GM12878 (cell line): ENCODE results near the gene MOB2. TPM values are rescaled to one million over a fixed set of nuclear protein-coding genes. Genes with fewer than 3 reads are reported as not detected.
"Not testable (repeated sequence)": the region's sequence is repeated elsewhere in the genome, so short reads cannot be mapped to it uniquely, and the experiment has no call there.

Experiments used
- ATAC-seq: fragments of 200-7000 bp; cut with Tn5 transposase; 3 replicates; pipeline ENCODE4 v1.9.1; 2020; ENCODE audit warnings: mild to moderate bottlenecking, moderate library complexity
- BruUV-seq: library from RNA; stranded (reverse); fragments of 400-500 nt; replicated peaks from 2 replicates; lab custom pipeline; 2021; lab: Mats Ljungman, UMichigan
- CTCF ChIA-PET: fragments of 300-600 bp; sonication (Branson Sonifier 250); formaldehyde crosslinking; extraction: SDS; loops from one replicate; lab custom pipeline; 2021; ENCODE audit warnings: inconsistent platforms; lab: Yijun Ruan, JAX
- POLR2A ChIA-PET: fragments of 350-600 bp; formaldehyde crosslinking; extraction: SDS; loops from one replicate; lab custom pipeline; 2021; ENCODE audit warnings: inconsistent platforms; lab: Charles Lee
- RAD21 ChIA-PET: fragments of 300-600 bp; sonication (Branson Sonifier 250); formaldehyde crosslinking; loops from one replicate; lab custom pipeline; 2023; ENCODE audit warnings: antibody characterized with exemption; ENCODE audit not compliant: unreplicated experiment; lab: Charles Lee
- SMC1A ChIA-PET: fragments of 300-600 bp; sonication (Branson Sonifier 250); formaldehyde crosslinking; loops from one replicate; lab custom pipeline; 2023; ENCODE audit not compliant: unreplicated experiment, uncharacterized antibody; lab: Charles Lee
- DNase-seq: peaks from one replicate; pipeline ENCODE4 v3.0.0-alpha.2; 2011; ENCODE audit warnings: low read depth, low spot score
- FAIRE-seq: peaks from 3 replicates; lab custom pipeline; 2011; peaks lifted over from hg19 to GRCh38; lab: Jason Lieb, UNC
- H2AFZ ChIP-seq: 2 replicates; pipeline ENCODE4 v1.6.0; 2011; ENCODE audit warnings: low read depth, low read length, control low read depth; ENCODE audit not compliant: control insufficient read depth
- H3K27ac ChIP-seq: 2 replicates; pipeline ENCODE4 v1.5.1; 2011; ENCODE audit warnings: control low read depth; ENCODE audit not compliant: control insufficient read depth, insufficient read depth
- H3K27me3 ChIP-seq, 2 experiments: replicated peaks in 1 of 2; 2 replicates each; pipeline versions ENCODE4 v1.6.0 to v1.6.1; 2011; ENCODE audit warnings: low read length in 1 of 2; ENCODE audit not compliant: control insufficient read depth in 2 of 2, insufficient read depth in 2 of 2
- H3K36me3 ChIP-seq, 2 experiments: 2 replicates each; pipeline ENCODE4 v1.5.1; 2011; ENCODE audit warnings: low read length in 1 of 2; ENCODE audit not compliant: control insufficient read depth in 2 of 2, insufficient read depth in 2 of 2
- H3K4me1 ChIP-seq: 2 replicates; pipeline ENCODE4 v1.6.1; 2011; ENCODE audit warnings: mild to moderate bottlenecking, low read length, moderate library complexity, mixed read lengths; ENCODE audit not compliant: control insufficient read depth, insufficient read depth
- H3K4me2 ChIP-seq: 2 replicates; pipeline ENCODE4 v1.6.0; 2011; ENCODE audit warnings: control low read depth; ENCODE audit not compliant: control insufficient read depth, insufficient read depth
- H3K4me3 ChIP-seq: fragments of 200-600 bp; sonication (generic); 2 replicates; pipeline ENCODE4 v1.5.1; 2016
- H3K79me2 ChIP-seq: 2 replicates; pipeline ENCODE4 v1.6.0; 2011; ENCODE audit warnings: low read length; ENCODE audit not compliant: control insufficient read depth, insufficient read depth
- H3K9ac ChIP-seq: 2 replicates; pipeline ENCODE4 v1.8.0; 2011; ENCODE audit warnings: low read length, control low read depth, mixed read lengths; ENCODE audit not compliant: control insufficient read depth, insufficient read depth
- H3K9me3 ChIP-seq: replicated peaks from 3 replicates; pipeline ENCODE4 v1.5.1; 2011; ENCODE audit warnings: mild to moderate bottlenecking, low read length; ENCODE audit not compliant: control insufficient read depth, insufficient read depth
- H4K20me1 ChIP-seq: 2 replicates; pipeline ENCODE4 v1.6.0; 2011; ENCODE audit not compliant: control insufficient read depth, insufficient read depth
- ASH2L ChIP-seq: fragments of 300-600, 200-600 bp; sonication (generic); IDR thresholded peaks from 2 replicates; pipeline ENCODE4 v1.6.1; 2017; ENCODE audit warnings: low read depth, mild to moderate bottlenecking, borderline replicate concordance
- FOXK2 ChIP-seq: fragments of 450-650 bp; IDR thresholded peaks from 2 replicates; pipeline ENCODE4 v1.6.1; 2017; ENCODE audit warnings: mild to moderate bottlenecking, moderate library complexity
- SIN3A ChIP-seq: IDR thresholded peaks from 2 replicates; pipeline ENCODE4 v1.6.1; 2012; ENCODE audit warnings: low read depth, low read length, improper control_type of control experiment
- SIX5 ChIP-seq: IDR thresholded peaks from 2 replicates; pipeline ENCODE4 v1.6.1; 2011; ENCODE audit warnings: mild to moderate bottlenecking, low read depth, low read length, moderate library complexity; ENCODE audit not compliant: severe bottlenecking
- WGBS: methylation state at CpG from one replicate; pipeline ENCODE4 v1.1.6; 2016; ENCODE audit warnings: low lambda C conversion rate; ENCODE audit not compliant: insufficient replicate concordance, insufficient coverage; ENCODE audit errors: missing lambda C conversion rate; 5-methylcytosine and 5-hydroxymethylcytosine counted together
- in situ Hi-C: fragments of 300-500 bp; cut with MboI; formaldehyde crosslinking; loops from 9 replicates; pipeline ENCODE4 v1.14.3; 2018; ENCODE audit warnings: mixed read lengths
- intact Hi-C: fragments of 100-400 bp; cut with micrococcal nuclease; formaldehyde crosslinking; loops from one replicate; pipeline ENCODE4 v1.14.2; 2022; ENCODE audit not compliant: unreplicated experiment
- polyA plus RNA-seq, 11 experiments: library from polyadenylated mRNA; depleted of rRNA in 4 of 11; unstranded in 6 of 11; stranded (reverse) in 5 of 11; fragments of >200 nt; fragmentation: Nextera tagmentation in 4 of 11; fragmentation: Illumina TruSeq in 1 of 11; extraction: Ambion mirVana in 4 of 11; extraction: Trizol in 1 of 11; gene quantifications; 1 replicate in 1 of 11; 2 replicates in 10 of 11; pipeline versions ENCODE4 v1.2.1 to v1.2.3, GENCODE V29; 2011 to 2016; ENCODE audit warnings: inconsistent platforms in 2 of 11, missing spikeins in 2 of 11, low read depth in 1 of 11
- total RNA-seq, 4 experiments: library from RNA; depleted of rRNA in 3 of 4; stranded (reverse); fragments of >200 nt in 3 of 4; fragmentation: Illumina TruSeq in 1 of 4; extraction: Trizol in 1 of 4; gene quantifications; 2 replicates each; pipeline versions ENCODE4 v1.2.1 to v1.2.3, GENCODE V29; 2013 to 2021
- TF ChIP-seq, protein P1 (sequence below): fragments of 450-650 bp; IDR thresholded peaks from 2 replicates; pipeline ENCODE4 v1.6.1; 2017; ENCODE audit warnings: mild to moderate bottlenecking, moderate library complexity
- TF ChIP-seq, protein P2 (sequence below): fragments of 450-650 bp; formaldehyde crosslinking; IDR thresholded peaks from 2 replicates; pipeline ENCODE4 v1.4.0; 2020; ENCODE audit warnings: mild to moderate bottlenecking, moderate library complexity

The MOB2 gene
- total and polyA plus RNA-seq, 10 of the 15 experiments (the other 5 are each of a cell fraction or from before 2014, with no cell fraction given), result 0.10 to 34.6 (median 15.5) TPM

DNA sequence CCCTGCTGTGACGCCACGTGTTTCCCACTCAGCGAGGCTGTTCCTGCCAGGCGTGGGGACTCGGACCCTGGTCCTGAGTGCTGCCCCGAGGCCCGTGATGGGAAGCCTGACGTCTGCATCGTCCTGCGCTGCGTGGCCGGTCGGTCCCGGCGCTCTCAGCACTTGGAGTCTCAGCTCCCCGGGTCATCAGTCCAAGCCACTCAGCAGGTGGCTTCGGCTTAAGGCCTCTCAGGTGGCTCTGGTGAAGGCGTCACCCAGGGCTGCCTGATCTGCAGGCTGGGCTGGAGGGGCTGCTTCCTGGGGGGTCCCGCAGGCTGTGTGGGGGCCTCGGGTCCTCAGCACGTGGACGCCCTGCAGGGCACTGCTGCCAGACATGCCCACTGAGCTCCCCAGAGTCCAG, 61.6 kb downstream of the MOB2 start (continued):
- TF ChIP-seq, protein P1, sequence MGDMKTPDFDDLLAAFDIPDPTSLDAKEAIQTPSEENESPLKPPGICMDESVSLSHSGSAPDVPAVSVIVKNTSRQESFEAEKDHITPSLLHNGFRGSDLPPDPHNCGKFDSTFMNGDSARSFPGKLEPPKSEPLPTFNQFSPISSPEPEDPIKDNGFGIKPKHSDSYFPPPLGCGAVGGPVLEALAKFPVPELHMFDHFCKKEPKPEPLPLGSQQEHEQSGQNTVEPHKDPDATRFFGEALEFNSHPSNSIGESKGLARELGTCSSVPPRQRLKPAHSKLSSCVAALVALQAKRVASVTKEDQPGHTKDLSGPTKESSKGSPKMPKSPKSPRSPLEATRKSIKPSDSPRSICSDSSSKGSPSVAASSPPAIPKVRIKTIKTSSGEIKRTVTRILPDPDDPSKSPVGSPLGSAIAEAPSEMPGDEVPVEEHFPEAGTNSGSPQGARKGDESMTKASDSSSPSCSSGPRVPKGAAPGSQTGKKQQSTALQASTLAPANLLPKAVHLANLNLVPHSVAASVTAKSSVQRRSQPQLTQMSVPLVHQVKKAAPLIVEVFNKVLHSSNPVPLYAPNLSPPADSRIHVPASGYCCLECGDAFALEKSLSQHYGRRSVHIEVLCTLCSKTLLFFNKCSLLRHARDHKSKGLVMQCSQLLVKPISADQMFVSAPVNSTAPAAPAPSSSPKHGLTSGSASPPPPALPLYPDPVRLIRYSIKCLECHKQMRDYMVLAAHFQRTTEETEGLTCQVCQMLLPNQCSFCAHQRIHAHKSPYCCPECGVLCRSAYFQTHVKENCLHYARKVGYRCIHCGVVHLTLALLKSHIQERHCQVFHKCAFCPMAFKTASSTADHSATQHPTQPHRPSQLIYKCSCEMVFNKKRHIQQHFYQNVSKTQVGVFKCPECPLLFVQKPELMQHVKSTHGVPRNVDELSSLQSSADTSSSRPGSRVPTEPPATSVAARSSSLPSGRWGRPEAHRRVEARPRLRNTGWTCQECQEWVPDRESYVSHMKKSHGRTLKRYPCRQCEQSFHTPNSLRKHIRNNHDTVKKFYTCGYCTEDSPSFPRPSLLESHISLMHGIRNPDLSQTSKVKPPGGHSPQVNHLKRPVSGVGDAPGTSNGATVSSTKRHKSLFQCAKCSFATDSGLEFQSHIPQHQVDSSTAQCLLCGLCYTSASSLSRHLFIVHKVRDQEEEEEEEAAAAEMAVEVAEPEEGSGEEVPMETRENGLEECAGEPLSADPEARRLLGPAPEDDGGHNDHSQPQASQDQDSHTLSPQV, result no peak
- TF ChIP-seq SIN3A, result no peak
- TF ChIP-seq SIX5, result no peak
- TF ChIP-seq FOXK2, result no peak
- TF ChIP-seq, protein P2, sequence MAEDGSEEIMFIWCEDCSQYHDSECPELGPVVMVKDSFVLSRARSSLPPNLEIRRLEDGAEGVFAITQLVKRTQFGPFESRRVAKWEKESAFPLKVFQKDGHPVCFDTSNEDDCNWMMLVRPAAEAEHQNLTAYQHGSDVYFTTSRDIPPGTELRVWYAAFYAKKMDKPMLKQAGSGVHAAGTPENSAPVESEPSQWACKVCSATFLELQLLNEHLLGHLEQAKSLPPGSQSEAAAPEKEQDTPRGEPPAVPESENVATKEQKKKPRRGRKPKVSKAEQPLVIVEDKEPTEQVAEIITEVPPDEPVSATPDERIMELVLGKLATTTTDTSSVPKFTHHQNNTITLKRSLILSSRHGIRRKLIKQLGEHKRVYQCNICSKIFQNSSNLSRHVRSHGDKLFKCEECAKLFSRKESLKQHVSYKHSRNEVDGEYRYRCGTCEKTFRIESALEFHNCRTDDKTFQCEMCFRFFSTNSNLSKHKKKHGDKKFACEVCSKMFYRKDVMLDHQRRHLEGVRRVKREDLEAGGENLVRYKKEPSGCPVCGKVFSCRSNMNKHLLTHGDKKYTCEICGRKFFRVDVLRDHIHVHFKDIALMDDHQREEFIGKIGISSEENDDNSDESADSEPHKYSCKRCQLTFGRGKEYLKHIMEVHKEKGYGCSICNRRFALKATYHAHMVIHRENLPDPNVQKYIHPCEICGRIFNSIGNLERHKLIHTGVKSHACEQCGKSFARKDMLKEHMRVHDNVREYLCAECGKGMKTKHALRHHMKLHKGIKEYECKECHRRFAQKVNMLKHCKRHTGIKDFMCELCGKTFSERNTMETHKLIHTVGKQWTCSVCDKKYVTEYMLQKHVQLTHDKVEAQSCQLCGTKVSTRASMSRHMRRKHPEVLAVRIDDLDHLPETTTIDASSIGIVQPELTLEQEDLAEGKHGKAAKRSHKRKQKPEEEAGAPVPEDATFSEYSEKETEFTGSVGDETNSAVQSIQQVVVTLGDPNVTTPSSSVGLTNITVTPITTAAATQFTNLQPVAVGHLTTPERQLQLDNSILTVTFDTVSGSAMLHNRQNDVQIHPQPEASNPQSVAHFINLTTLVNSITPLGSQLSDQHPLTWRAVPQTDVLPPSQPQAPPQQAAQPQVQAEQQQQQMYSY (CRISPR knock-in tag), result no peak
- no peak for TF ChIP-seq ASH2L

DNA sequence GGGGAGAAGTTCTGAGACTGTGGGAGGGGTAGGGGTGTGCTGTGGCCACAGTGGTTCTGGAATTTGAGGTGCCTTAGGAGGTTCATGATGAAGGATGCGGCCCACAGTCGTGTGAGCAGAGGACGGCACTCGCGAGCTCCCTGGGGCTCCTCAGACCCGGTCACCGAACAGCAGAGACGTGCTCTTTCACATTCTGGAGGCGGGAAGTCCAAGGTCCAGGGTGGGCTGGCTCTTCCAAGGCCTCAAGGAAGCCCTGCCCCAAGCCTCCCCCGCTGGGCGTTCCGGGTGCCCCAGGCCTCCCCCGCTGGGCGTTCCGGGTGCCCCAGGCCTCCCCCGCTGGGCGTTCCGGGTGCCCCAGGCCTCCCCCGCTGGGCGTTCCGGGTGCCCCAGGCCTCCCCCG, 63.2 kb downstream of the MOB2 start:
- SMC1A ChIA-PET, BruUV-seq: not testable (repeated sequence)

More for the DNA sequence above, 63.2 kb downstream of the MOB2 start:
- H3K36me3 ChIP-seq, in situ Hi-C loops, intact Hi-C loops, H3K4me2 ChIP-seq, RAD21 ChIA-PET, DNase-seq, H4K20me1 ChIP-seq, H3K4me3 ChIP-seq, H3K9ac ChIP-seq, H3K27ac ChIP-seq, ATAC-seq, H3K79me2 ChIP-seq, FAIRE-seq, H3K9me3 ChIP-seq, H2AFZ ChIP-seq, POLR2A ChIA-PET, H3K4me1 ChIP-seq, H3K27me3 ChIP-seq, CTCF ChIA-PET: not testable (repeated sequence)
- 86% methylated on average over 10 of the region's 22 CpGs for WGBS
